Measurements from ENCODE around the gene CREB5. TPM values are rescaled to one million over a fixed set of nuclear protein-coding genes. Genes with fewer than 3 reads are reported as not detected.

Gene CREB5
- polyA plus RNA-seq, 1 experiment = 3.9 TPM

DNA sequence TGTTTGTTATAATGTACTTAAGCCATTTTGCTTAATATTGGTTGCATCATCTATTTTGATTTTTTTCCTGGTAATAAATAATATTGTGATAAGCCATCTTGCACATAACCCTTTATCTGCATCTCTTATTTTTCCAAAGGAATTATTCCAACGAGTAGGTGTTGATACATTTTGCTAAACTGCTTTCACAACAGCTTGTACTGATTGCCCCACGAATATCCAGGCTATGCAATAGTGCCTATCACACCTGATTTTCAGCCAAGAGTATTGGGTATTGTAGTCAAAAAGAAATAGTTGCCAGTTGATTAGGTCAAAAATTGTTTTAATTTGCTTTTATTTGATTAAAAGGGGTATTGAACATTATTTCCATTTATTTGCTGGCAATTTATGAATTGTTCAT, 20.7 kb downstream of the CREB5 start:
- Histone ChIP-seq H3K4me3 (ENCODE audit: low read depth, low read length) (no peak overlapping the region), H3K27me3 (ENCODE audit: control insufficient read depth, insufficient read depth, low read length) (peaks cover 3% of the 10 kb centered on the region; the same call in 1 of the 2 replicates), H3K36me3 (ENCODE audit: control insufficient read depth, insufficient read depth, low read length) (no peaks in the 10 kb centered on the region)
- TF ChIP-seq, protein P1, sequence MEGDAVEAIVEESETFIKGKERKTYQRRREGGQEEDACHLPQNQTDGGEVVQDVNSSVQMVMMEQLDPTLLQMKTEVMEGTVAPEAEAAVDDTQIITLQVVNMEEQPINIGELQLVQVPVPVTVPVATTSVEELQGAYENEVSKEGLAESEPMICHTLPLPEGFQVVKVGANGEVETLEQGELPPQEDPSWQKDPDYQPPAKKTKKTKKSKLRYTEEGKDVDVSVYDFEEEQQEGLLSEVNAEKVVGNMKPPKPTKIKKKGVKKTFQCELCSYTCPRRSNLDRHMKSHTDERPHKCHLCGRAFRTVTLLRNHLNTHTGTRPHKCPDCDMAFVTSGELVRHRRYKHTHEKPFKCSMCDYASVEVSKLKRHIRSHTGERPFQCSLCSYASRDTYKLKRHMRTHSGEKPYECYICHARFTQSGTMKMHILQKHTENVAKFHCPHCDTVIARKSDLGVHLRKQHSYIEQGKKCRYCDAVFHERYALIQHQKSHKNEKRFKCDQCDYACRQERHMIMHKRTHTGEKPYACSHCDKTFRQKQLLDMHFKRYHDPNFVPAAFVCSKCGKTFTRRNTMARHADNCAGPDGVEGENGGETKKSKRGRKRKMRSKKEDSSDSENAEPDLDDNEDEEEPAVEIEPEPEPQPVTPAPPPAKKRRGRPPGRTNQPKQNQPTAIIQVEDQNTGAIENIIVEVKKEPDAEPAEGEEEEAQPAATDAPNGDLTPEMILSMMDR (IDR thresholded peaks at IDR 0.05; ENCODE audit: insufficient read depth, low read depth, low read length) = no peak
- no peak for DNase-seq (ENCODE audit: low read depth)
- ChIA-PET POLR2A (no interaction called here), CTCF (no interaction called here)

DNA sequence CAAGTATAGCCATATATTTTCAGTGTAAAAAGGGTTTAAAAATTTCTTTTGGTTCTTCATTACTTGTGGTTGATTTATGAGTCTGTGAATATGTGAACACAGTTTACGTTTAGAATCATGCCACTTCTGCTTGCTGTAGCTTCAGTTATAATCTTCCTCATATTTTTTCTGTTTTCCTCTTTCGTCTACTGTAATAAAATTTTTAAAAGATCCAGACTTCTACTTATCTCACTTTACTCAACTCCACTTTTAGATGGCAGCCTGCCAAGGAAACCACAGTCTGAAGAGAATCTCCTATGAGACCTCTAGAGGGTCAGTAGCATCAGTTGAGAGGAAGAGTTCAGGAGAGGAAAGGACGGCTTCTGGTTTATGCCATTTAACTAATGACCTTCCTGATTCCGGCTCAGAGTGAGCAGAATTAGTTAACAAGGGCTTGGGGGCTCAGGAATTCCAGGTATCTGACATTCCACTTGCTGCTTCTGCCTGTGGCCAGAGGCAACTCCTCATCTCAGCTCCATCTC, 21.4 kb downstream of the CREB5 start:
- DNase-seq (ENCODE audit: low read depth) = no peak
- Histone ChIP-seq H3K27me3 (ENCODE audit: control insufficient read depth, insufficient read depth, low read length) (peaks cover 5% of the 10 kb centered on the region; the same call in 1 of the 2 replicates), H3K36me3 (ENCODE audit: control insufficient read depth, insufficient read depth, low read length) (no peaks in the 10 kb centered on the region), H3K4me3 (ENCODE audit: low read depth, low read length) (no peak overlapping the region)
- ChIA-PET CTCF (no interaction called here), POLR2A (no interaction called here)
- TF ChIP-seq, protein P1 (IDR thresholded peaks at IDR 0.05; ENCODE audit: insufficient read depth, low read depth, low read length) = no peak

DNA sequence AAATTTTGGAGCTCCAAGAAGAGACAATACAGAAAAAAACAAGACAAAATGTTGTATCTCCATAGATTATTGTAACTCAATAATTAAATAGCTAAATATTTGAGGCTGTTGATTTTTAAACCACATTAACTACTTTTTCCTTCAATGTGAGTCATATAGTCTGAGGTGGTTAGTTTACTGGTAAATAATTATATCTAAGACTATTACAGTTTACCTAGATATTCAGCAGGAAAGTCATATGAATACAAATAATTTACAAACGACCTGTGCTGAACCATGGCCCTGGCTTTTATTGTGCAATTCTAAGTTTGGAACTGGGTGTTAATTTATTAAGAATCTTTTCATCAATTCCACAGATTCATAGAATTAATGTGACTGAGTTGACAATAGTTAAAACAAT, 22.2 kb downstream of the CREB5 start:
- CTCF ChIA-PET = no interaction called here
- Histone ChIP-seq H3K36me3 (ENCODE audit: control insufficient read depth, insufficient read depth, low read length) (no peaks in the 10 kb centered on the region), H3K27me3 (ENCODE audit: control insufficient read depth, insufficient read depth, low read length) (peaks cover 5% of the 10 kb centered on the region; the same call in 1 of the 2 replicates), H3K4me3 (ENCODE audit: low read depth, low read length) (no peak overlapping the region)
- DNase-seq (ENCODE audit: low read depth) = no peak
- POLR2A ChIA-PET = interaction anchor here (0.5 kb wide), 1 partner anchor 133 kb away, joined by 3 read pairs; no protein-coding TSS in a partner anchor
- TF ChIP-seq, protein P1 (IDR thresholded peaks at IDR 0.05; ENCODE audit: insufficient read depth, low read depth, low read length) = no peak

DNA sequence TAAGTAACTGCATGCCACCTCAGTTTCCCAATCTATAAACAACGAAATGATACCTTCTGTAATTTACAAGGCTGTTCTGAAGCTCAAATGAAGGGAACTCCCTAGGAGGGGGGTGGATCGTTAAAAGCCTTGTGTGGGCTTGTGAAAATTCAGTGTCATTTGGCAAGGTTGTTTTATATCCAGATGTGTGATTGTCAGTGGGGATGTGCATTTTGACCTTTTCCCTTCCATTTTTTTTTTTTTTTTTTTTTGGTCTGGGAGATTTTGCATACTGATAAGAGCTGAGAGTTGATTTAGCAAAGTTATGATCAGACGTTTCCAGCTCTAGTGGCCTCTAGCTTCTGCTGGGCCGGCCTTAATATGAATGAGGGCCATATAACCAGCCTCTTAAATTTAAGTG, 22.8 kb downstream of the CREB5 start:
- CTCF ChIA-PET = interaction anchor here (0.5 kb wide), 1 partner anchor 81 kb away, joined by 3 read pairs; no protein-coding TSS in a partner anchor
- DNase-seq (ENCODE audit: low read depth) = no peak
- H3K27me3 ChIP-seq (ENCODE audit: control insufficient read depth, insufficient read depth, low read length) = peaks cover 5% of the 10 kb centered on the region; the same call in 1 of the 2 replicates
- POLR2A ChIA-PET = no interaction called here
- no peaks in the 10 kb centered on the region for H3K36me3 ChIP-seq (ENCODE audit: control insufficient read depth, insufficient read depth, low read length)
- TF ChIP-seq, protein P1 (IDR thresholded peaks at IDR 0.05; ENCODE audit: insufficient read depth, low read depth, low read length) = no peak
- H3K4me3 ChIP-seq (ENCODE audit: low read depth, low read length) = no peak overlapping the region

DNA sequence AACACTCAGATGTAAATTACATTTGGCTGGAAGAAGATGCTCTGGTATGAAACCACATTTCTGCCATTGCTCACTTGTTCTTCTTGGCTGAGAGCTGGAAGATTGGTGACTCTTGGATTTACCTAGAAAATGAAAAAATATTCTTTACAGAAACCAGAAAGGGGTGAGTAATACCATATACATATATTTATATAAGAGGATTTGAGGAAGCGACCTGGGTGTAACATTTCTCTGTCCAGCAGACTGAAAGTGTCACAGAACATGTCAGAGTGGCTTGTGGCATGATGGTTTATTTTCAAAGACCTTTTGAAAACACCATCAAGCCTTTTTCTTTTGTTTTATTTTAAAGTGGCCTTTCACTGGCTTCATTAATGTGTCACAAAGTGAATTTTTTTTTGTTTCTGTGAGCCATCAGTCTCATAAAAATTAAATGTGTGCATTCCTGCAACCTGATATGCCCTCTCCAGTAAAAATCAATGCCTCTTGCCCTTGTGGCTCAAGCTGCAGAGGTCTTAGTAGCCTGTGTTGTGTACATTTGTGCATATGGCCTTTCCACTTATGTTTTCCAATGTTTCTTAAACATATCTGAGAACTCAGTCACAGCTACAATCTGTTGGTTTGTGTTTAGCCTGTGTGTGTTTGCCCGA, 23.5 kb downstream of the CREB5 start:
- Histone ChIP-seq H3K27me3 (ENCODE audit: control insufficient read depth, insufficient read depth, low read length) (peaks cover 5% of the 10 kb centered on the region; the same call in 1 of the 2 replicates), H3K4me3 (ENCODE audit: low read depth, low read length) (no peak overlapping the region), H3K36me3 (ENCODE audit: control insufficient read depth, insufficient read depth, low read length) (no peaks in the 10 kb centered on the region)
- ChIA-PET POLR2A (no interaction called here), CTCF (no interaction called here)
- no peak for DNase-seq (ENCODE audit: low read depth)
- TF ChIP-seq, protein P1 (IDR thresholded peaks at IDR 0.05; ENCODE audit: insufficient read depth, low read depth, low read length) = no peak

Measured in BJ (cell line).